Body of pancreas (tissue), 4 donors: Measurements from ENCODE around the gene ABCC1. TPM values are rescaled to one million over a fixed set of nuclear protein-coding genes. Genes with fewer than 3 reads are reported as not detected.

Experiments used
- ATAC-seq: fragments of 150-250 bp; one replicate; pipeline ENCODE4 v1.9.1; 2016
- DNase-seq, 4 donors: peaks; one replicate each; pipeline ENCODE4 v3.0.0-alpha.2; 2019
- H3K27ac ChIP-seq, 4 donors: fragments of 200-600 bp; sonication (generic); 1 replicate in 3 of 4; 2 replicates in 1 of 4; pipeline versions ENCODE4 v1.5.1 to v1.6.1; 2016 to 2019; ENCODE audit warnings: mild to moderate bottlenecking in 1 of 4, mixed read lengths in 1 of 4, moderate library complexity in 1 of 4
- H3K27me3 ChIP-seq, 2 donors: fragments of 200-600 bp; sonication (generic); one replicate each; pipeline ENCODE4 v1.6.0; 2016; ENCODE audit warnings: mild to moderate bottlenecking in 1 of 2
- H3K36me3 ChIP-seq, 2 donors: fragments of 200-600 bp; sonication (generic); replicated peaks in 1 of 2; 2 replicates each; pipeline ENCODE4 v1.5.1; 2016; ENCODE audit warnings: low read depth in 2 of 2; ENCODE audit not compliant: insufficient read depth in 1 of 2
- H3K4me1 ChIP-seq: fragments of 200-600 bp; sonication (generic); one replicate; pipeline ENCODE4 v1.6.0; 2016
- H3K4me3 ChIP-seq, 2 donors: fragments of 200-600 bp; sonication (generic); 1 replicate in 1 of 2; 2 replicates in 1 of 2; pipeline ENCODE4 v1.5.1; 2016 to 2019
- H3K9me3 ChIP-seq, 3 donors: fragments of 200-600 bp; sonication (generic); 1 replicate in 2 of 3; 2 replicates in 1 of 3; pipeline ENCODE4 v1.5.1; 2016
- POLR2A ChIP-seq, 3 donors: fragments of 450-650 bp; IDR thresholded peaks; one replicate each; pipeline ENCODE4 v1.6.1; 2016; ENCODE audit warnings: antibody characterized with exemption in 3 of 3, mild to moderate bottlenecking in 2 of 3
- WGBS, 2 donors: methylation state at CpG; one replicate each; pipeline ENCODE4 v1.1.5; 2017; 5-methylcytosine and 5-hydroxymethylcytosine counted together
- intact Hi-C: fragments of 100-400 bp; cut with DNase I; formaldehyde crosslinking; loops from one replicate; pipeline ENCODE4 v1.15.1; 2023
- total RNA-seq, 2 donors: library from RNA; depleted of rRNA; stranded (reverse); fragments of >200 nt; gene quantifications; one replicate each; pipeline ENCODE4 v1.1.0, GENCODE V29; 2016
- TF ChIP-seq, protein P1 (sequence below), 7 experiments: fragments of 450-650 bp in 4 of 7; fragments of 200-600 bp in 3 of 7; sonication (generic) in 3 of 7; IDR thresholded peaks; one replicate each; pipeline ENCODE4 v1.5.1; 2016 to 2019; ENCODE audit warnings: antibody characterized with exemption in 7 of 7

ABCC1 gene
- total RNA-seq, 2 donors from 2014 or later = 12.7 to 23.1 TPM

DNA sequence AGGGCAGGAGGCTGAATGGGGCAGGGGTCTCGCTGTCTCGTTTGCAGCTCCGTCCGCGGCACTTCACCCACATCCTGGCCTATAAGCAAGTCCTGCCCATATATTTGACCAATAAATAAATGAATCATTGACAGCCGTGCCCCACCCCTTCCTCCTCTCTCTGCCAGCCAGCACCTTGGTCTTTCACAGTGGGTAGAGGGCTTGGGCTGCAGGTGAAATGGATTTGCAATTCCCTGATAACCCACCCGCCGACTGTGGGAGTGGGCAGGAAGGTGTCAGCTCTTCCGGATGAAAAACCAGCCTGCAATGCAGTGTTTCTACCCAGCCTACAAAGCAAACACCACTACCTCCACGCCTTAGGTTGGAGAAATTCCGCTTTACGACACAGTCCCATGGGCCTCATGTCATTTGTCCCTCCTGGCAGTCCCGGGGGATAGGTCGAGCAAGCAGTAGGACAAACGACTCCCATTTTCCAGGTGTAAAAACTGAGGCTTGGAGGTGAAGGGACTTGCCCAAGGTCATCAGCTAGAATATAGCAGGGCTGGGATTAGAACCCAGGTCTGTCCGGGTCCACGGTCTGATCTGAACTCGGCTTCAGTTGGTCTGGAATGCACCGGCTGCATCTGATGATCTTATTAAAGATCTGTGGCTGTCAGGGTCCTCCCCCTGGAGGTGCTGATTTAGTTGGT is 79.0 kb downstream of the ABCC1 start:
- H3K27me3 ChIP-seq = no peaks in the 10 kb centered on the region
- ATAC-seq (no peak), DNase-seq (no peak)
- intact Hi-C loops = no loop called here
- peaks cover 16% of the 10 kb centered on the region for H3K4me1 ChIP-seq
- no peak for TF ChIP-seq POLR2A (IDR thresholded peaks at IDR 0.05)
- TF ChIP-seq, protein P1, sequence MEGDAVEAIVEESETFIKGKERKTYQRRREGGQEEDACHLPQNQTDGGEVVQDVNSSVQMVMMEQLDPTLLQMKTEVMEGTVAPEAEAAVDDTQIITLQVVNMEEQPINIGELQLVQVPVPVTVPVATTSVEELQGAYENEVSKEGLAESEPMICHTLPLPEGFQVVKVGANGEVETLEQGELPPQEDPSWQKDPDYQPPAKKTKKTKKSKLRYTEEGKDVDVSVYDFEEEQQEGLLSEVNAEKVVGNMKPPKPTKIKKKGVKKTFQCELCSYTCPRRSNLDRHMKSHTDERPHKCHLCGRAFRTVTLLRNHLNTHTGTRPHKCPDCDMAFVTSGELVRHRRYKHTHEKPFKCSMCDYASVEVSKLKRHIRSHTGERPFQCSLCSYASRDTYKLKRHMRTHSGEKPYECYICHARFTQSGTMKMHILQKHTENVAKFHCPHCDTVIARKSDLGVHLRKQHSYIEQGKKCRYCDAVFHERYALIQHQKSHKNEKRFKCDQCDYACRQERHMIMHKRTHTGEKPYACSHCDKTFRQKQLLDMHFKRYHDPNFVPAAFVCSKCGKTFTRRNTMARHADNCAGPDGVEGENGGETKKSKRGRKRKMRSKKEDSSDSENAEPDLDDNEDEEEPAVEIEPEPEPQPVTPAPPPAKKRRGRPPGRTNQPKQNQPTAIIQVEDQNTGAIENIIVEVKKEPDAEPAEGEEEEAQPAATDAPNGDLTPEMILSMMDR (IDR thresholded peaks at IDR 0.05) = no peak
- H3K4me3 ChIP-seq = no peak overlapping the region
- H3K27ac ChIP-seq = peak overlapping the region in 2 of 4 donors; percentile 3 to 26
- WGBS, 2 donors = 83 to 86% methylated on average over 16 to 19 of the region's 19 CpGs
- H3K36me3 ChIP-seq = no peaks in the 10 kb centered on the region
- H3K9me3 ChIP-seq = no peaks in the 10 kb centered on the region

DNA sequence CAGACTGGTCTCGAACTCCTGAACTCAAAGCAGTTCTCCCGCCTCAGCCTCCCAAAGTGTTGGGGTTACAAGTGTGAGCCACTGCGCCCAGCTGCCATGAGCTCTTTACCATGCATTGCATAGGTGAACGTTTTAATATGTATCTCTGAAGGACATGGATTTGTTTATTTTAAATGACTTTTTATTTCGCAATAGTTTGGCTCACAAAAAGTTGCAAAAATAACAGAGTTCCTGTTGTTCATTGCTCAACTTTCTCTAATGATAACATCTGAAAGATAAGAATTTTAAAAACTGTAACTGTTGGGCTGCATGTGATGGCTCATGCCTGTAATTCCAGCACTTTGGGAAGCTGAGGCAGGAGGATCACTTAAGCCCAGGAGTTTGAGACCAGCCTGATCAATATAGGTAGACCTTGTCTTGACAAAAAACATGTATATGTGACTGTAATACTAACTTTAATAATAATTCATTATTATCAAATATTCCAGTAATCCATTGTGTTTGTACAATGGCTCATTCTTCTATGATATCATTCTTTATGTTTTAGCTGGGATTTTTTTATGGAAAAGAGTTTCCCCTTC is 80.1 kb downstream of the ABCC1 start:
- ATAC-seq (no peak), DNase-seq (no peak)
- 63 to 64% methylated on average over 5 of the region's 5 CpGs for WGBS, 2 donors
- TF ChIP-seq, protein P1 (IDR thresholded peaks at IDR 0.05) = no peak
- TF ChIP-seq POLR2A (IDR thresholded peaks at IDR 0.05) = no peak
- Histone ChIP-seq H3K27me3 (no peaks in the 10 kb centered on the region), H3K4me1 (peaks cover 16% of the 10 kb centered on the region), H3K9me3 (no peaks in the 10 kb centered on the region), H3K4me3 (no peak overlapping the region), H3K36me3 (no peaks in the 10 kb centered on the region), H3K27ac (peak overlapping the region in 2 of 4 donors; percentile 26 to 42)
- intact Hi-C loops = no loop called here

DNA sequence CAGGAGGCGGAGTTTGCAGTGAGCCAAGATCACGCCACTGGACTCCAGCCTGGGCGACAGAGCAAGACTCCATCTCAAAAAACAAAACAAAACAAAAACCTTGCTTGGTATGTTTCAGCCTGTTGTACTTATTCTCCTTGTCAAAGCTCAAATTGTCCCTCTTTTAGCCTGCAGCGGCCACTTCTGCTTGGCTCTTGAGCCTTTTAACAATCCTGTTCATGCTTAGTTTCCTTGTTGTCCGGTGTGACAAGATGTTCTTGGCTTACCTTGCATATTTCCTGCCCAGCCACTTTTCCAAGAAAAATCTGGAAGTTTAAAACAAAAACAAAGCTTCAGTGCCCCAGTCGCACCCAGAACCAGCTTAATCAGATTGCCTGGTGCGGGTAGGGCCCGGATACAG is 81.0 kb downstream of the ABCC1 start:
- Histone ChIP-seq H3K27me3 (no peaks in the 10 kb centered on the region), H3K9me3 (no peaks in the 10 kb centered on the region), H3K27ac (peak overlapping the region in 1 of 4 donors; percentile 42), H3K4me1 (peaks cover 16% of the 10 kb centered on the region), H3K36me3 (no peaks in the 10 kb centered on the region), H3K4me3 (no peak overlapping the region)
- WGBS, 2 donors = 85 to 93% methylated on average over 8 of the region's 8 CpGs
- DNase-seq (no peak), ATAC-seq (no peak)
- intact Hi-C loops = no loop called here
- TF ChIP-seq POLR2A (IDR thresholded peaks at IDR 0.05) = no peak
- TF ChIP-seq, protein P1 (IDR thresholded peaks at IDR 0.05) = no peak

DNA sequence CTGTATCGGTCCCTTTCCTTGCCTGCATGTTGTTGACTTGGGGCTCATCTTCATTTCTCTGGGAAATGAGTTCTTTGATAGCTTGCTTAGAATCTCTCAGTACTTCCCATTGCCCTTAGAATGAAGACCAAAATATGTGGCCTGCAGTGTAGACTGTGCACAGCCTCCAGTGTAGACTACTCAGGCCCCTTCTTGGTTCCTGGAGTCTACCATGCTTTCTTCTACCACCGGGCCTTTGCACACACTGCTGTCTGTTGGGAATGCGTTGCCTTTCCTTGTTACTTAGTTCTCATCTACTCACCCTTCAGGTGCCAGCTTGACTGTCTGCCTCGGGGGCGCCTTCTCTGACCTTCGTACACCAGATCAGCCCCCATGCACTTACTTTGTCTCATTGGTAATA is 82.0 kb downstream of the ABCC1 start:
- no peak overlapping the region for H3K27ac ChIP-seq
- intact Hi-C loops = no loop called here
- H3K9me3 ChIP-seq = no peaks in the 10 kb centered on the region
- H3K4me3 ChIP-seq = no peak overlapping the region
- H3K36me3 ChIP-seq = peaks cover 0 to 2% of the 10 kb centered on the region in 2 donors
- ATAC-seq = no peak
- H3K4me1 ChIP-seq = peaks cover 16% of the 10 kb centered on the region
- WGBS, 2 donors = 97 to 99% methylated on average over 6 of the region's 6 CpGs
- TF ChIP-seq, protein P1 (IDR thresholded peaks at IDR 0.05) = no peak
- H3K27me3 ChIP-seq = no peaks in the 10 kb centered on the region
- no peak for DNase-seq
